H7 (cell line): ENCODE data around the gene P2RX6. TPM values are rescaled to one million over a fixed set of nuclear protein-coding genes. Genes with fewer than 3 reads are reported as not detected.
"Not testable (repeated sequence)": the region's sequence is repeated elsewhere in the genome, so short reads cannot be mapped to it uniquely, and the experiment has no call there.

Source experiments
- DNase-seq: peaks from one replicate; pipeline ENCODE4 v3.0.0; 2012
- H3K27me3 ChIP-seq: 2 replicates; pipeline ENCODE4 v1.6.0; 2011; ENCODE audit warnings: mild to moderate bottlenecking, low read length; ENCODE audit not compliant: control insufficient read depth, insufficient read depth
- H3K36me3 ChIP-seq: replicated peaks from 2 replicates; pipeline ENCODE4 v1.5.1; 2011; ENCODE audit warnings: low read length; ENCODE audit not compliant: control insufficient read depth, insufficient read depth
- H3K4me3 ChIP-seq: 2 replicates; pipeline ENCODE4 v1.5.1; 2011; ENCODE audit warnings: low read depth, mild to moderate bottlenecking, control low read depth, low read length, moderate library complexity; ENCODE audit not compliant: insufficient read depth
- total RNA-seq: library from RNA; depleted of rRNA; stranded (reverse); fragments of >200 nt; shearing (Covaris generic); gene quantifications from 2 replicates; pipeline ENCODE4 v1.2.3, GENCODE V29; 2014

P2RX6 gene
- total RNA-seq, 1 experiment from 2014 or later, result 0.31 TPM

DNA sequence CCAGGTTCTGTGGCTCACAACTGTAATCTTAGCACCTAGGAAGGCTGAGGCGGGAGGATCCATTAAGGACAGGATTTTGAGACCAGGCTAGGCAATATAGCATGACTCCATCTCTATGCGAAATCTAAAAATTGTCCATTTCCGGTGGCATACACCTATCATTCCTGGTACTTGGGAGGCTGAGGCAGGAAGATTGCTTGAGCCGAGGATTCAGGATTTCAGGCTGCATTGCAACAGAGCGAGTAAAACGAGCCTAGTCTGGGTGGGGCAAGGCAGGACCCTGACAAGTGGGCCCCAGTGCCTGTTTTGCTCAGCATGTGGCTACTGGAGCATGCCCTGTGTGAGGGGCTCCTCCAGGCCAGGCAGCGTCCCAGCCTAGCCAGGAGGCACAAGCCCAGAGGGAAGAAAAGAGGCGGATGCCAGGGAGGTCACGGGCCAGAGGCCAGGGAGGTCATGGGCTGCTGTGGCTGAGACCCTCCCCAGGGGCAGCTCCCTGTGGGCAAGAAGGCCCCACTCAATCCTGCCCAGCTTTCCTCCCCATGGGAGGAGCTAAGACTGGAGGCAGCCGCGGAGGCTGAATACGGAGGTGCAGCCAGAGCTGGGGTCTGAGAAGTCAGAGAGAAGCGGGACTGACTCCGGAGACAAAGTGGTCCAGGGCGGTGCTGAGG lies 39.2 kb downstream of the P2RX6 start:
- H3K27me3 ChIP-seq, result no peaks in the 10 kb centered on the region
- H3K36me3 ChIP-seq, result no peaks in the 10 kb centered on the region
- no peak overlapping the region for H3K4me3 ChIP-seq
- DNase-seq, result peak; percentile 51

DNA sequence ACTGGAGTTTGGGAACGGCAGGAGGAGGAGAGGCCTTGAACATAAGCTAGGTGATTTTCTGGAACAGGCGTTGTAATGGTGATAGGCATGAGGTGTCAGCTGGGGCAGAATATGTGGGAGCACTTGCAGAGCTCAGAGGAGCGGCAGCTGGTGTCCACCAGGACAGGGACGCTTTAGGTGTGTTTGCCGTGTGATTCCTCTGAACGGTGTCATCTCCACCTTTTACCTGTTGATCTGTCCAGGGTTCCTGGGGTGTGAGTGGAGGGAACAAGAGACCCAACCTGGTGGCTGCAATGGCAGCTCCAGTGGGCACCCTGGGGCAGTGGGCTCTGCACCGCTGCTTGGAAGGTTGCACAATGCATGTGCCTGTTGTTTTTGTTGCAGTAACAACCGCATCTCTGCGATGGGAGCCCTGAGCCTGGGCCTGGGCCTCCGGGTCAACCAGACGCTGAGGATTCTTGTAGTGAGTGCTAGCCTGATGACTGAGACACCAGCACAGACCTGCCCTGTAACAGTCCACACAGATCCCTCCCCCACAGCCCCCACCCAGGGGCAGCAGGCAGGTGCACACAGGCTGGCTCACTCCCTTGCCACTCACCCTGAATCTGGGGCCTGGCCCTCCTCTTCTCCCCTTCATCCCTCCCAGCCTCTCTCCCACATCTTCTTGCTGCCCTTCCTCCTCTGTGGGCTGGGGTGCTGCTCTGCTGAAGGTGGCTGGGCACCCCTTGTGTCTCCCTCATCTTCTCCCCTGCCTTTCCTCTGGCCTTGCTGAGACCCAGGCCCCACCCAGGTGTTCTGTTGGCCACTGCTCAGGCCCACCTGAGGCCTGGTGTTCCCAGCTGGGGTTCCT lies 40.0 kb downstream of the P2RX6 start:
- Histone ChIP-seq H3K27me3 (no peaks in the 10 kb centered on the region), H3K36me3 (no peaks in the 10 kb centered on the region), H3K4me3 (no peak overlapping the region)
- DNase-seq, result no peak

GRCh38 chr22:21055564-21055834 lies 40.5 kb downstream of the P2RX6 start:
- Histone ChIP-seq H3K36me3 (no peaks in the 10 kb centered on the region), H3K27me3 (no peaks in the 10 kb centered on the region), H3K4me3 (no peak overlapping the region)
- DNase-seq, result no peak

DNA sequence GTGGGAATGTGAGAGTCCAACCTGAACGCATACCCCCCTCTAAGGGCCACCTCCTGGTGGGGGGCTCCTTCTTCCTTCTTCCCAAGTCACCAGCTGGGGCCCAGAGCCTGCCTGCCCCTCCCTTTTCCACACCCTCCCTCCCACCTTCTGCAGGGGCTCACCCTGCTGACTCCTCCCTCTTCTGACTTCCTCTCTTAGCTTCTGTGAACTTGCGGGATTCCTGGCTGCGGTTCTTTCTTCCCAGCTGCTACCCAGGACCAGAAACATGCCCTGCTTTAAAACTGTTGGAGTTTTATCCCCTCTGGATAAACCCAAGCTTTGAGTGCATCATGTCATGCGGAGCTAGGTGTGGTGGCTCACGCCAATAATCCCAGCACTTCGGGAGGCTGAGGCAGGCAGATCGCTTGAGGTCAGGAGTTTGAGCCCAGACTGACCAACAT lies 40.9 kb downstream of the P2RX6 start:
- peak; percentile 81 for DNase-seq
- Histone ChIP-seq H3K36me3 (no peaks in the 10 kb centered on the region), H3K27me3 (no peaks in the 10 kb centered on the region), H3K4me3 (no peak overlapping the region)

- H3K36me3 ChIP-seq, DNase-seq, H3K27me3 ChIP-seq: not testable (repeated sequence)
These were observed 45.4 kb downstream of the P2RX6 start for GRCh38 chr22:21060363-21060762.

DNA sequence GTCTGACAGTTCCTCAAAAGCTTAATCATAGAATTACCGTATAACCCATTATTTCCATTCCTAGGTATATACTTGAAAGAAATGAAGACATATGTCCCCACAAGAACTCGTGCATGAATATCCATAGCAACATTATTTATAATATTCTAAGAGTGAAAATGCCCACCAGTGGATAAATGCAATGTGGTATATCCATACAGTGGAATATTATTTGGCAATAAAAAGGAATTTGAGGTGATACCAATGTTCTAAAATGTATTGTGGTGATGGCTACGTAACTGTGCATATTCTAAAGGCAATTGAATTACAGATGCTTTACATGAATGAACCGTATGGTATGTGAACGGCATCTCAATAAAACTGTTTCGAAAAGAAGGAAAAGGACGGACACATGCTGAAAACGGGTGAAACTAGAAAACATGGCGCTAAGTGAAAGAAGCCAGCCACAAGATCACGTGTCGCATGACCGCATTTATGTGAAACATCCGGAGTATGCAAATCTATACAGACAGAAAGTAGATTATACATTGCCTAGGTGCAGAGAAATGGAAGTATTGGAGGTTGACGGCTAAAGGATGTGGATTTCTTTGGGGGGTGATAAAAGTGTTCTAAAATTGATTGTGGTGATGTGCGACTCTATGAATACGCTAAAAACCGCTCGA lies 46.8 kb downstream of the P2RX6 start:
- not testable (repeated sequence) for DNase-seq, H3K36me3 ChIP-seq, H3K27me3 ChIP-seq, H3K4me3 ChIP-seq

More at GRCh38 chr22:21060363-21060762, 45.4 kb downstream of the P2RX6 start:
- not testable (repeated sequence) for H3K4me3 ChIP-seq

- H3K4me3 ChIP-seq, H3K36me3 ChIP-seq, H3K27me3 ChIP-seq, DNase-seq: not testable (repeated sequence)
These were observed 49.5 kb downstream of the P2RX6 start for GRCh38 chr22:21064425-21064824.

DNA sequence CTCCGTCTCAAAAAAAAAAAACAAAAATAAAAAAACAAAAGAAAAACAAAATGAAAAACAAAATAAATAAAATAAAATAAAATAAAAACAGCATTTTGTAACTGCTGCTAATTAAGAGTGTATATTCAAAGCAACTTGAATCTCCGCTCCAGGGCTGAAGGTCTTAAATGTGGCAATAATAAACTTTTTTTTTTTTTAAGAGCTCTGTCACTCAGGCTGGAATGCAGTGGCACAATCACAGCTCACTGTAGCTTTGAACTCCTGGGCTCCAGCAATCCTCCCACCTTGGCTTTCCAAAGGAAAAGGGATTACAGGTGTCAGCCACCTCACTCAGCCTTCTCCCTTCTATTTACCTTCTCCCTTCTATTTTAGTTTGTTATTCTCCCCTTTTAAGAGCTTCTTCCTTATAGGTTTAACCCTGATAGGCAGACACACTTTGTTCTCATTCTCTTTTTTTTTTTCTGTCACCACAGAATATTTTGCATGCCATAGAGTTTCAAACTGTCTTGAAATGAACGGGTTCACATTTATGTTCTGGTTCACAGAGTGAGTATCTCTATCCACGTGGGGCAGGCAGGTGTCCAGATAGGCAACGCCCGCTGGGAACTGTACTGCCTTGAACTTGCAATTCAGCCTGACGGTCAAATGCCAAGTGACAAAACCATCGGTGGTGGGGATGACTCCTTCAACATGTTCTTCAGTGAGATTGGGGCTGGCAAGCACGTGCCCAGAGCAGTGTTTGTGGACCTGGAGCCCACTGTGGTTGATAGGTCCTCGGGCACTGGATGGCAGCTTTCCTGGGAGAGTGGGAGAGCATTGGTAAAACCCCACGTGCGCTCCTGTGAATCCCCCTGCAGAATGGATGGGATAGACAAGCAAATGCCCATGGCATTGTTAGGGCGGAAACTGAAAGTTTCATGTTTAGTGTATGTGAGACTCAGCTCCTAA lies 50.2 kb downstream of the P2RX6 start:
- no peak for DNase-seq
- Histone ChIP-seq H3K4me3 (no peak overlapping the region), H3K36me3 (no peaks in the 10 kb centered on the region), H3K27me3 (no peaks in the 10 kb centered on the region)

DNA sequence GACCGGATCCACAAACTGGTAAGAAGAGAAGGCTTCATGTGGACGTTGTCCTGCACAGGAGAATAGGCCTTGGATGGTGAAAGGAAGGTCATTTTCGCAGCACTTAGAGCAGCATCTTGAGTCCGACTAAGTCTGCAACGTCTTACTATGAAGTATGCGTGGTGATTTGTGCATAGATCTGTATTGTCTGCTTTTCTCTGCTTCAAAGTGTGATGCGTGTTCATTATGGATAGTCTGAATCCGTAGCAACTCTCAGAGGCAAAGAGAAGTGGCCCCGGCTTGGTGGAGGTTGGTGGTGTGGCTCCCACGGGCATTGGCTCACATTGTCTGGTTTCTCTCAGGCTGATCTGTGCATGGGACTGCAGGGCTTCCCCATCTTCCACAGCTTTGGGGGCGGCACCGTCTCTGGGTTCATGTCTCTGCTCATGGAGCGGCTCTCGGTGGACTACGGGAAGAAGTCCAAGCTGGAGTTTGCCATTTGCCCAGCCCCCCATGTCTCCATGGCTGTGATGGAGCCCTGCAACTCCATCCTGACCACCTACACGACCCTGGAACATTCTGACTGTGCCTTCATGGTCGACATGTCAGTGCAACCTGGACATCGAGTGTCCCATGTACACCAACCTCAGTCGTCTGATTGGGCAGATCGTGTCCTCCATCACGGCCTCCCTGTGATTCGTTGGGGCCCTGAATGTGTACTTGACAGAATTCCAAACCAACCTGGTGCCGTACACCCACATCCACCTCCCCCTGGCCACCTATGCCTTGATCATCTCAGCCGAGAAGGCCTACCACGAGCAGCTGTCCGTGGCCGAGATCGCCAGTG lies 52.3 kb downstream of the P2RX6 start:
- no peaks in the 10 kb centered on the region for H3K27me3 ChIP-seq
- H3K4me3 ChIP-seq, result no peak overlapping the region
- no peaks in the 10 kb centered on the region for H3K36me3 ChIP-seq
- no peak for DNase-seq

GRCh38 chr22:21067901-21068680 lies 53.1 kb downstream of the P2RX6 start:
- DNase-seq, result no peak
- no peaks in the 10 kb centered on the region for H3K27me3 ChIP-seq
- H3K36me3 ChIP-seq, result no peaks in the 10 kb centered on the region
- H3K4me3 ChIP-seq, result no peak overlapping the region

DNA sequence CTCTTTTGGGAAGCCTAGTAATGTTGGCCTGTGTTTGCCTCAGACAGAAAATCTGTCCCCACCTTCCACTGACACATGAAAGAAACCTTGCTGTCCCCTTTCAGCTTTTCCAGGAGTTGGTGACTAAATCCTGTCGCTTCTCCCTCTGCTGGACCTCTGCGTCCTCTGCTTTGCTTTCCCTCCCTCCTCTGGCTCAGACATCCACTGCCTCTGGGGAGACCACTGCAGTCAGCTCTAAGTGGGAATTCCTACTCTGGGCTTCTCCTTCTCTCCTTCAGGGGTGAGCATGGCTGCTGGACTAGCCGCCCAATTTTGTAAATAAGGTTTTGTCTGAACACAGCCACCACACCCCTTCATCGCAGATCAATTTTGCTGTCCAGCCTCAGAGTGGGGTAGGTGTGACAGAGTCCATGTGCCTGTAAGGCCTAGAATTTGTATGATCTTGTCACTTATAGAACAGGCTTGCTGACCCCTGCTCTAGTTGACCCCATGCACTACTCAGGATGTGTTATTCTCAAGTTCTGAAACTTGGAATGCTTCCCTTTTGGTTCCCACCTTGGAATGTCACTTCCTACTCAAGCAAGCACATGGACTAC lies 53.8 kb downstream of the P2RX6 start:
- no peak overlapping the region for H3K4me3 ChIP-seq
- DNase-seq, result peak; percentile 47
- no peaks in the 10 kb centered on the region for H3K36me3 ChIP-seq
- no peaks in the 10 kb centered on the region for H3K27me3 ChIP-seq

GRCh38 chr22:21069375-21069774 lies 54.4 kb downstream of the P2RX6 start:
- no peak overlapping the region for H3K4me3 ChIP-seq
- no peaks in the 10 kb centered on the region for H3K36me3 ChIP-seq
- no peaks in the 10 kb centered on the region for H3K27me3 ChIP-seq
- no peak for DNase-seq
